Testis (tissue), 2 donors: Measurements from ENCODE around the gene B3GALNT1.

Experiments
- POLR2A ChIP-seq: fragments of 450-650 bp; IDR thresholded peaks from one replicate; pipeline ENCODE4 v1.6.1; 2017; ENCODE audit warnings: antibody characterized with exemption, mild to moderate bottlenecking, moderate library complexity
- TF ChIP-seq, protein P1 (sequence below), 3 experiments: fragments of 450-650 bp in 2 of 3; fragments of 200-600 bp in 1 of 3; sonication (generic) in 1 of 3; IDR thresholded peaks; one replicate each; pipeline ENCODE4 v1.5.1; 2016 to 2019; ENCODE audit warnings: antibody characterized with exemption in 3 of 3, mild to moderate bottlenecking in 2 of 3, moderate library complexity in 1 of 3

DNA sequence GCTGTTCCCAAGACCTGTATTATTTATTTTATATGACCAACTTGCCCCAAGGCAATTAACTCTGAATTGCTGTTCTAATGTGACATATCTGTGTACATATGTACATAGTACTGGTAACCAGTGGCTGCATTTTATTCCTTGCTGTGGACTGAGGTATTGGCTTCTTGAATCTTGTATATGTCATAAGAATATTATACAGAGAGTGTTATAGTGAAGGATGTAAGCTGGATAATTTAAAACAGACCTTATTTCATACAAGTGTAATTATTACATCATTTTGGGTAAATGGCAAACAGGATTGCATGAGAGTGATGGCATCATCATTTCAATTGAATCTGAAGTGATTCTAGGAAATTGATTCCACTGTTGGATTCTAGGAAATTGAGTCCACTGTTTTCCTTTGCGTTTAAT is 32.9 kb downstream of the B3GALNT1 start:
- TF ChIP-seq, protein P1, sequence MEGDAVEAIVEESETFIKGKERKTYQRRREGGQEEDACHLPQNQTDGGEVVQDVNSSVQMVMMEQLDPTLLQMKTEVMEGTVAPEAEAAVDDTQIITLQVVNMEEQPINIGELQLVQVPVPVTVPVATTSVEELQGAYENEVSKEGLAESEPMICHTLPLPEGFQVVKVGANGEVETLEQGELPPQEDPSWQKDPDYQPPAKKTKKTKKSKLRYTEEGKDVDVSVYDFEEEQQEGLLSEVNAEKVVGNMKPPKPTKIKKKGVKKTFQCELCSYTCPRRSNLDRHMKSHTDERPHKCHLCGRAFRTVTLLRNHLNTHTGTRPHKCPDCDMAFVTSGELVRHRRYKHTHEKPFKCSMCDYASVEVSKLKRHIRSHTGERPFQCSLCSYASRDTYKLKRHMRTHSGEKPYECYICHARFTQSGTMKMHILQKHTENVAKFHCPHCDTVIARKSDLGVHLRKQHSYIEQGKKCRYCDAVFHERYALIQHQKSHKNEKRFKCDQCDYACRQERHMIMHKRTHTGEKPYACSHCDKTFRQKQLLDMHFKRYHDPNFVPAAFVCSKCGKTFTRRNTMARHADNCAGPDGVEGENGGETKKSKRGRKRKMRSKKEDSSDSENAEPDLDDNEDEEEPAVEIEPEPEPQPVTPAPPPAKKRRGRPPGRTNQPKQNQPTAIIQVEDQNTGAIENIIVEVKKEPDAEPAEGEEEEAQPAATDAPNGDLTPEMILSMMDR (IDR thresholded peaks at IDR 0.05), result no peak
- TF ChIP-seq POLR2A, result no peak
